HFF-Myc (cell line): ENCODE measurements around the gene ATR.

Source experiments
- DNase-seq: peaks from one replicate; pipeline ENCODE4 v3.0.0-alpha.2; 2011; ENCODE audit warnings: low read depth; ENCODE audit errors: extremely low read depth
- H3K4me3 ChIP-seq: replicated peaks from 2 replicates; pipeline ENCODE4 v1.5.1; 2011; ENCODE audit warnings: low read depth, mild to moderate bottlenecking, control low read depth, low read length
- TF ChIP-seq, protein P1 (sequence below): IDR thresholded peaks from 2 replicates; pipeline ENCODE4 v1.5.1; 2012; ENCODE audit warnings: mild to moderate bottlenecking, low read depth, low read length, control low read depth; ENCODE audit errors: missing control alignments

The ATR gene

DNA sequence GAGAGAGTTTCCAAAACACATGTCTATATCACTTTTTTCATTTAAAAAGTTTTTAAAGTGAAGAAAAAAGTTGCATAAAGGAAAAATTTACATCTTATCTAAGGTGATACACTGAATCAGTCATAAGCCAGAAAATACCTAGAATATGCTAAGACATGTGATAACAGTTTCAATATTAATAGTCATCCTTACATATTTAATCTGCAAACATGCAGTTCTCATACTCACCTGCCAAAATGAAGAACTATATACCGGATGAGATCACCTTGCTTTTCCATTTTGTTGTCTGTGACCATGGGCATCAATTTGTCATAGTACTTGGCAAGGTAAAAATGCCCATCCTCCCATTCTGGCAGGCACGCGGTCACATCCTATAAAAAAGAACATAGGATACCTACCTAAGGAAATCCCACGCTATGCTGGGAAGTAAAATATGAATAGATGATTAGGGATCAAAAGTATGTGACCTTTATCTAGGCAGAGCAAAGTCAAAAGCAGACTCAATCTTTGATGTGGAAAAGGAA, 93.6 kb downstream of the ATR start:
- H3K4me3 ChIP-seq = no peak overlapping the region
- no peak for DNase-seq
- TF ChIP-seq, protein P1, sequence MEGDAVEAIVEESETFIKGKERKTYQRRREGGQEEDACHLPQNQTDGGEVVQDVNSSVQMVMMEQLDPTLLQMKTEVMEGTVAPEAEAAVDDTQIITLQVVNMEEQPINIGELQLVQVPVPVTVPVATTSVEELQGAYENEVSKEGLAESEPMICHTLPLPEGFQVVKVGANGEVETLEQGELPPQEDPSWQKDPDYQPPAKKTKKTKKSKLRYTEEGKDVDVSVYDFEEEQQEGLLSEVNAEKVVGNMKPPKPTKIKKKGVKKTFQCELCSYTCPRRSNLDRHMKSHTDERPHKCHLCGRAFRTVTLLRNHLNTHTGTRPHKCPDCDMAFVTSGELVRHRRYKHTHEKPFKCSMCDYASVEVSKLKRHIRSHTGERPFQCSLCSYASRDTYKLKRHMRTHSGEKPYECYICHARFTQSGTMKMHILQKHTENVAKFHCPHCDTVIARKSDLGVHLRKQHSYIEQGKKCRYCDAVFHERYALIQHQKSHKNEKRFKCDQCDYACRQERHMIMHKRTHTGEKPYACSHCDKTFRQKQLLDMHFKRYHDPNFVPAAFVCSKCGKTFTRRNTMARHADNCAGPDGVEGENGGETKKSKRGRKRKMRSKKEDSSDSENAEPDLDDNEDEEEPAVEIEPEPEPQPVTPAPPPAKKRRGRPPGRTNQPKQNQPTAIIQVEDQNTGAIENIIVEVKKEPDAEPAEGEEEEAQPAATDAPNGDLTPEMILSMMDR = no peak

DNA sequence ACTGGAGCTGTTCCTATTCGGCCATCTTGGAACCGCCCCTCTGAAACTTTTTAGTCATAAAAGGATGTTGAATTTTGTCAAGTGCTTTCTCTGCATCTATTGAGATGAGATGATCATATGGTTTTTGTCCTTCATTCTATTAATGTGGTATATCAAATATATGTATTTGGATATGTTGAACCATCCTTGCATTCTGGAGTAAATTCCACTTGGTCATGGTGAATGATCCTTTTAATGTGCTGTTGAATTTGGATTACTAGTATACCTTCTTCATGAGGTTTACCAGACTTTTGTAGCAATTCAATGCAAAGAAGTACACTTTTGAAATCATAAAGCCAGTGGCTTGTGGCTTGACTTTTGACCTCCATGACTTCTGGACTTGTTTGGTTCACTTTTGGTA, 97.3 kb downstream of the ATR start:
- no peak for DNase-seq
- H3K4me3 ChIP-seq = no peak overlapping the region

DNA sequence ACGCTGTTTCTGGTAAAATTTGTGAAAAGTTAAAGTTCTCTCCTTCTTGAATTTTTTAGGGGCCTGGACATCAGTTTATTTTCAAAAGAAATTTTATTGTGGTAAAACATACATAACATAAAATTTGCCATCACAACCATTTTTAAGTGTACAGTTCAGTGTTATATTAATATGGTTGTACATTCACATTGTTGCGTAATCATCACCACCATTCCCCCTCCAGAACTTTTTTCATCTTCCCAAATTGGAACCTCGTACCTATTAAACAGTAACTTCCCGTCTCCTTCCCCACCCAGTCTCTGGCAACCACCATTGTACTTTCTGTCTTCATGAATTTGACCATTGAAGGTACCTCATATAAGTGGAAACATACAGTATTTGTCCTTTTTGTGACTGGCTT, 107.7 kb downstream of the ATR start:
- no peak for DNase-seq
- TF ChIP-seq, protein P1 = no peak
- no peak overlapping the region for H3K4me3 ChIP-seq

More for the DNA sequence above, 97.3 kb downstream of the ATR start:
- TF ChIP-seq, protein P1 = no peak

DNA sequence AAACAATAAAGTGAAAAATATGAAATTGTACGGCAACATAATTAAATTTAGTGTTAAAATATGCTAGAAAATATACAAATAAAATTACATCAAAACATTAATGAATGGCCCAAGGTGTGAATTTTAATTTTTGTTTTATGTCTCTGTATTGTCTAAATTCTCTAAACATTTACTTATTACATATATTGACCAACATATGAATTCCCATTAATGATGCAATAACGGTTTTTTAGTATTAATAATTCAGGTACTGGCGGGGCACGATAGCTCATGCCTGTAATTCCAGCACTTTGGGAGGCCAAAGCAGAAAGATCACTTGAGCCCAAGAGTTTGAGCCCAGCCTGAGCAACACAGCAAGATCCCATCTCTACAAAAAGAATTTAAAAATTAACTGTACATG, 110.1 kb downstream of the ATR start:
- H3K4me3 ChIP-seq = no peak overlapping the region
- TF ChIP-seq, protein P1 = no peak
- DNase-seq = no peak

DNA sequence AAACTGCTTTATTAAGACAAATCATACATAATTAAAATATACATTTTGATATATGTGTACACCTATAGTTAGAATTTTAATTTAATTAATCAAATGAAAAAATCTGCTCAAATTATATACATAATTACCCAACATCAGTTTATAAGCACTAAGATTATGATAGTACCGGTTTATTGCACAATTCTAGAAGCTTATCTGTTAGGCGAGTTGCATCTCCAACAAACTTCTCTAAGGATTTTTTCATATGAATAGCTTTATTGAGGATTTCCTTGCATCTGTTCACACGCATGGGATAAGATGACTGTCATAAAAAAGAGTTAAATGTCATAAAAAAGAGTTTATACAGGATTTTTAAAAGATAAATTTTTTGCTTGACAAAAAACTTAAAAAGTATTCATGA, 110.8 kb downstream of the ATR start:
- TF ChIP-seq, protein P1 = no peak
- H3K4me3 ChIP-seq = no peak overlapping the region
- DNase-seq = no peak

DNA sequence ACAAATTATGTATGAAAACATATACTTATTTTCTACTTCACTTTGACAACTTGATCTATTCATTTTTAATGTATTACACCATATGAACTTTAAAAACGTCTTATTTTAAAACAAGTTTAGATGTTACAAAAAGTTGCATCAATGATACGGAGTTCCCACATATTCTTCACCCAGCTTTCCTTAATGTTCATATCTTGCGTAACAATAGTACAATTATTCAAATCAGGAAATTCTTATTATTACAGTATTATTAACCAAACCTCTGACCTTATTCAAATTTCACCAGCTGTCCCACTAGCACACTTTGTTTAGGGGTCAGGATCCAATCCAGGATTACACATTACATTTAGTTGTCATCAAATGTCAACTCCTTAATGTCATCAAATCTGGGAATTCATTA, 117.8 kb downstream of the ATR start:
- TF ChIP-seq, protein P1 = no peak
- H3K4me3 ChIP-seq = no peak overlapping the region
- no peak for DNase-seq

DNA sequence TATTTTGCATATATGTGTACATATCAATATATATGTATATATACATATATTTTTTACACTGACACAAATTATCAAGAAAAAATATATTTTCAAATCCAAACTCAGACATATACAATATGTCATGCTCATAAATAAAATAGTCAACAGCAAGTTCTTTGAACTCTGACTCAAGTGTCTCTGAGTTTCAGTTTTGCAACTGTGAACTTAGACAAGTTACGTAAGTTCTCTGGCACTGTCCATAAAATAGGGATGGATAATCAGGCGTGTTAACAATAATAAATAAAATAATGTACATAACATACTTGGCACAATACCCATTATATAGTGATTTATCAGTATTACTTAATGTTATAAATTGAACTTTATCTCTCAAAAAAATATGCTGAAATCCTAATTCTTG, 118.6 kb downstream of the ATR start:
- no peak for DNase-seq
- TF ChIP-seq, protein P1 = no peak
- no peak overlapping the region for H3K4me3 ChIP-seq
